ENCODE results near the gene SNTN.

Gene SNTN

DNA sequence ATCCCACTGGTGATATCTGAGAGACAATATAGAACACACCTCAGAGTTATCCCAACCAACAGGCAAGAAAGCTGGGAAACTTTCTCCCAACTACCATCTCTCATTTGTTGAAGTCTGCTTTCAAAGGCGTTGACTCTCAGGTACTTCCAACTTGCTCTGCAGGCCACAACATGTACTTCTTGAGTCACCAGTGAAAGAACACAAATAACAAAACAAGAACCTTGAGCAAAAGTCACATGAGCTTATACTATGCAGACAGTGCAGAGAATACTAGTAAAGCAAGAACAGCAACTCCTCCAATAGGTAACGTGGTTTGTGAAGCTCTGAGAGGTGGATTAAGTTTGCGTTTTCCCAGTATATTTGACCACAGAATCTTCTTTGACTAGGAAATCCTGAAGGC lies 20.6 kb downstream of the SNTN start:
- DNase-seq: no peak

DNA sequence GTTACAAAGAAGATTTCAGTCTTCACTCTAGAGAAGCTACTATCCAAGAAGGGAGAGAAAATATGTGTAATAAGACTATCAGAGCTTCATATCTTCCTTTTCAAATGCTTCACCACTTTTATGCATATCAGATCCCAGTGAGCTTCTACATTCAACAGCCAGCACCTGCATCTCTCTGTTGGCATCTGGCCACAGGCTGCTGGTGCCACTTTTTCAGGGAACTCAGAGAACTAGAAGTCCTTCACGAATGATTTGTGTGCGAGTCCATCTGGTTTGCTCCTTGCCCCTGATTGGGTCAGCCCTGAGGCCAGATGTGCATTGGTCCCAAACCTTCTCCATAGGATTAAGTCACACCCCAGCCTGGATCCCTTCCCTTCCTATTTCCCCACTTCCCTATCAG lies 22.1 kb downstream of the SNTN start:
- peak in 1 of 56 donors; percentile 0 for DNase-seq

- DNase-seq: no peak
Observed at GRCh38 chr3:63679186-63679585, 26.7 kb downstream of the SNTN start.

DNA sequence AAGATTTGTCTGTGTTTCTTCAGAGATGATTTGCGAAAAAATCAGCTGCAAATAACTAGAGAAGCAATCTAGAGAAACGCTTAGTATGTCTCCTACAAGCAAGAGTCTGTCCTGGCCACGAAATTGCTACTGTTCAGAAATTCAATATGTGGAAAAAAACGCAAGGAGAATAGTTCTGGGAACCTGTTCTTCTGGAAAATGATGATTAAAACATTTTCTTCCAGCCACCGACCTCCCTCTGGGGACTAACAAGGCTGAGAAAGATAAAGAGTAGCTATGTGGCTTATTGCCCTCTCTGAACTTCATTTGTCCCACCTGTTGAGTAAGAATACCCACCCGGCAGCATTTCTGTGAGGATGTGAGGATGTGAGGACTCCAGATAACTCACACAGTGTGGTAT lies 31.6 kb downstream of the SNTN start:
- DNase-seq: no peak

GRCh38 chr3:63685340-63685739 lies 32.9 kb downstream of the SNTN start:
- no peak for DNase-seq

GRCh38 chr3:63687278-63688225 lies 35.1 kb downstream of the SNTN start:
- DNase-seq: no peak

DNA sequence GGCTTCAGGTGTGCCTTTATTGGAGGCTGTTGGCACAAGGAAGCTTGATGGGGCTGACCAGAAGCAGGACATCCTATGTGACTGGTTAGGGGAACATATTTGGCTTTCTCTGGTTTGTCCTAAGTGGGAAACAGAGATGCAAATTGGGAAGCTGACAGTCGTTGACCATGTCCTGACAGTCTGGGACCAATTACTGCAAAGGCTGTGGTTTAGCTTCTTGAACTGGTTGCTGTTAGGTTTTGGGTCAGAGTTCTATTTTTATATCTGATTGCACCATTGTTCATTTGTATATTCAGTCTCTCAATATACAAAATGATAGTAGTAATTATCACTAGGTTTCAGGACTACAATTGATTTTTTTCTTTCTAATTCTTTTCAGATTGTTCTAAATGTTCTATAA lies 36.8 kb downstream of the SNTN start:
- DNase-seq: no peak

DNA sequence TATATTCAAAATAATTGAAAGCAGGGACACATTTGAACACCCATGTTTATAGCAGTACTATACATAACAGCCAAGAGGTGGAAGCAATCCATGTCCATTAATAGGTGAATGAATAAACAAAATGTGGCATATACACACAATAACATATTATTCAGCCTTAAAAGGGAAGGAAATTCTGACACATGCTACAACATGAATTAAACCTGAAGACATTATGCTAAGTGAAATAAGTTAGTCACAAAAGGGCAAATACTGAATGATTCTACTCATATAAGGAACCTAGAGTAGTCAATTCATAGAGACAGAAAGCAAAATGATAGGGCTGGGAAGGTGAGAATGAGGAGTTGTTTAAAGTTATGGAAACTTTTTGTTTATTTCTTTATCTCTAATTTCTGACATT lies 40.9 kb downstream of the SNTN start:
- no peak for DNase-seq

DNA sequence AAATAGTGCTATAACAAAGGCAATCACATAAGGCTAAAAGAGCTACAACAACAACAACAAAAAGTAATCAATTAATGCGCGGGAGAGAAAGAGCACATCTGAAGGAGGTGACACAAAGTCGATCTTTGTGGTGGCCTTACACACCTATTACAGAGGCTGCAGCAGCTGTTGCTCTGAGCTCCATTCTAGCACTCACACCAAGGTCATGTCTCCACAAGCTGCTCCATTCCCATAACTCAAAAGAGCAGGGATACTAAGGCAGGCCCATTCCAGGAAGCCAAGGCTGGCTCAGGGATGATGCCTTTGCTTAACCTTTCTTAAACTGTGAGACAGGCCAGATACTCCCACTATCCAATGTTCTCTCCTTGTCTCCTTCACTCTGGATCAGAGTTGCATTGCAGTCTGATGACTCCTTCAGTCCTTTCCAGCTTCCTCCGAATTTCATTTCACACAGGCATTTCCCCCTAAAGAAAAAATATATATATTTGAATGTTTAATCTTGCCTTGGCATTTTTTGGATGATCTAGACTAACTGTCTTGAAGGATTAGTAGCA lies 52.7 kb downstream of the SNTN start:
- no peak for DNase-seq

- DNase-seq: no peak
Observed at GRCh38 chr3:63706321-63707085, 54.0 kb downstream of the SNTN start.

DNA sequence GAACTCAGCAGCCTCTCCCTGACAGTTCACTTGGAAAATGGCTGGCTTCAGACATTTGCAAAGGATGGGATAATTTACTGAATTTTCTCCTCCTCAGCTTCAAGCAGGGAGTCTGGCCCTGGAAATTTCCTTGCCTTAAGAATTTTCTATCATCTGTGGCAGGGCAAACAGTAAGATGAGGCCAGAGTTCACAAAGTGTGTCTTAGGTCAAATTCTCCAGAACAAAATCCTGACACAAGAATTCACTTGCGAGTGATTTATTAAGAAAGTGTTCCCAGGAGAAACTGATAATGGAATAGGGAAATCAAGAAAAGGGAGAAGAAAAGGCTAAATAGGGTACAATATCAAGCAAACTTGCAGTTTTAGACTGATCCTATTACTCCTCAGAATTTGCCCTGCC lies 55.3 kb downstream of the SNTN start:
- no peak for DNase-seq

- no peak for DNase-seq
Observed at GRCh38 chr3:63709576-63709975, 57.1 kb downstream of the SNTN start.

Data from nucleus accumbens (tissue), 56 donors.